ENCODE data around the gene METAP1D.
"Not testable (repeated sequence)": the region's sequence is repeated elsewhere in the genome, so short reads cannot be mapped to it uniquely, and the experiment has no call there.

The METAP1D gene

DNA sequence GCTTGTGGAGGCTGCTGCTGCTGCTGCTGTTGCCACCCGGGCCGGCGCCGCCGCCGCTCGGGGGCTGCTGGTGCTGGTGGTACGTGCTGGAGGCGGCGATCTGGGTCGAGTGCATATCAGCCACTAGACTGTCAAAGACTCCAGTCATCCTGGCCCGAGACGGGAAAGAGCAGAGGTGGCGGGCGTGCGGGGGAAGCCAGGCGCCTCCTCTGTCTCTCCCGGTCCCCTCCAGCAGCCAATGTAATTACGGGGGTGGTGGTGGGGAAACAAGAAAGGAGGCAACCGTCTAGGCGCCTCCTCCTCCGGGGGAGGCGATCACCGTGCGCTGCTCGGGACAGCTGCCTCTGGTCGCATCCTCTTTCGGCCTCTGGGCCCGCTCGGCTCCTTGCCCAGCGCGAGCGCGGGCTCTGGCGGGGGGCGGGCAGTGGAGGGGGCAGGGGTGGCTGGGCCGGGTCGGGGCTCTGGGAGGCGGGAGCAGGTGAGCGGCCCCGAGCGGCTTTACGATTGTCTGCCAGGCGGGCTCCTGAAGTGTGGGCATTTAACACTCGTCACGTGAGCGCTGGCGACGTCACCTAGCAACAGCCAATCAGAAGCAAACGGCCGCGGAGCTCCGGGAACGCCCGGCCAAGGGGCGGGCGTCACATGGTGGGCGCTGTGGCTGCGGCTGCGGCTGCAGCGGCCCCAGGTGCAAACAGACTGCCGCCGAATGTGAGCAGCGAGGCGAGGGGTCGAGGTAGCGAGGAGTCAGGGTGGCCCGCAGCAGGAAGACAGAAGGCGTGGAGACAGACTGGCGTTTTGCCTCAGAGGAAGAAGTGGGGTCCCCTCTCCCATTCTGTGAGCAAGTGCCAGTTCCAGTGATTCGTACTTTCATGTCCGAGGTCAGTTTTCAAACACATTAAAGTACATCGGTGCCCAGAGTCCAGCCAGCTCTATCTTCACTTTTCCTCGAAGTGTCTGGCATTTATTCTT, 102.9 kb downstream of the METAP1D start, which contains the start of gene DLX2:
Gene DLX2, minus strand, starts transcription at position 510 of the 969 bp plus-strand sequence. Its CDS starts 362 bp downstream, at position 148.
- DNase-seq (ENCODE audit: low read depth in 3 of 3): peak in 1 of 3 experiments; percentile 44

DNA sequence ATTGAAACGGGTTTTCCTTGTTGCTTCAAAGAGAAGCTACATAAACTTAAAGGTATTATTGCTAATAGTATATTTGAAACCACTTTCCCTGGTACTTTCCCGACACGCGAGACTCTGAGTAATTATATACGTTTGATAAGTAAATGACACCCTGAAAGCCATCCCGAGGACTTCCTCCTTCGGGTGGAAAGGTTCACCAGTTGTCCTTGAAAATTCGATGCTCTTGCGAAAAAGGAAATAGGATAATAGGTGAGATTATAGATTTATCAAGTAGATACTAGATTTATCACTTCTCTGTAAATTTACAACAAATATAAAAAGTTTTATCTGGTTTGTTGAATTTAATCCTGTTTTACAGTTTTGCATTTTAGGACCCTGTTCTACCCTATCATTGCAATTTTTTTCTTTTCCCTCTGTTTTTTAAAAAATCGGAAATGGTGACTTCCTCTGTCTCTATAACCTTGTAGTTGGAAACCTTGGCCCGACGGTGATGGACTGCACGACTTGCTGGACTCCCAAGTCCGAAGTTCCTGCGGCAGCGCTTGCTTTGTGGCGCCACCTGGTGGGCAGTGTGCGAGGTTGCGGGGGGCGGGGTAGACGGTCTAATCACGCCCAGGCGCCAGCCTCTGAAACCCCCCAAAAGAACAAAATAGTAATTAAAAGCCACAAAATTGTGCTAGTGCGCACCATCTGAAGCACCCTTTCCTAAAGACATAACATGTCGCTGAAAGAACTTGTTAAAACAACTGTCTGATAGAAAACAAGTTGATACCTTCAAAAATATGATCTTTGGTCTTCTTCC, 103.9 kb downstream of the METAP1D start:
- DNase-seq (ENCODE audit: low read depth in 3 of 3): no peak

- no peak for DNase-seq (ENCODE audit: low read depth in 3 of 3)
These were observed 105.8 kb downstream of the METAP1D start for GRCh38 chr2:172105471-172106107.

- no peak for DNase-seq (ENCODE audit: low read depth in 3 of 3)
These were observed 106.6 kb downstream of the METAP1D start for GRCh38 chr2:172106108-172106961.

- DNase-seq (ENCODE audit: low read depth in 3 of 3): no peak
These were observed 108.2 kb downstream of the METAP1D start for GRCh38 chr2:172107690-172108586.

DNA sequence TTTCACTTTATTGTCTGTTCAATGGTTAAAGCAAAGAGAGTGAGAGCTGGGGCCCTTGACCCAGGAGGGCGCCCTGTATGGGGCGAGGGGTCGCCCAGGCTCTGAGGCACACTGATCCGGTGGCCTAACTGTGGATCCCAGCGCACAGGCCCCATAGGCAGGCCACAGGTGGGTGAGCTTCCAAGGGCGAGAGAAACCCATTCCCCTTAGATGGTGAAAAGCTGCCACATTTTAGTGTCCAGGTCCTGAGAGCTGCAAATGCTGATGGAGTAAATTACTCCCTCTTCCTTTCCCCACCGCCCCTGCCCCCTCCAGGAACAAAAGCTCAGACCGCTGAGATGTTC, 108.8 kb downstream of the METAP1D start:
- DNase-seq (ENCODE audit: low read depth in 3 of 3): no peak

- no peak for DNase-seq (ENCODE audit: low read depth in 3 of 3)
These were observed 109.7 kb downstream of the METAP1D start for GRCh38 chr2:172109256-172109987.

DNA sequence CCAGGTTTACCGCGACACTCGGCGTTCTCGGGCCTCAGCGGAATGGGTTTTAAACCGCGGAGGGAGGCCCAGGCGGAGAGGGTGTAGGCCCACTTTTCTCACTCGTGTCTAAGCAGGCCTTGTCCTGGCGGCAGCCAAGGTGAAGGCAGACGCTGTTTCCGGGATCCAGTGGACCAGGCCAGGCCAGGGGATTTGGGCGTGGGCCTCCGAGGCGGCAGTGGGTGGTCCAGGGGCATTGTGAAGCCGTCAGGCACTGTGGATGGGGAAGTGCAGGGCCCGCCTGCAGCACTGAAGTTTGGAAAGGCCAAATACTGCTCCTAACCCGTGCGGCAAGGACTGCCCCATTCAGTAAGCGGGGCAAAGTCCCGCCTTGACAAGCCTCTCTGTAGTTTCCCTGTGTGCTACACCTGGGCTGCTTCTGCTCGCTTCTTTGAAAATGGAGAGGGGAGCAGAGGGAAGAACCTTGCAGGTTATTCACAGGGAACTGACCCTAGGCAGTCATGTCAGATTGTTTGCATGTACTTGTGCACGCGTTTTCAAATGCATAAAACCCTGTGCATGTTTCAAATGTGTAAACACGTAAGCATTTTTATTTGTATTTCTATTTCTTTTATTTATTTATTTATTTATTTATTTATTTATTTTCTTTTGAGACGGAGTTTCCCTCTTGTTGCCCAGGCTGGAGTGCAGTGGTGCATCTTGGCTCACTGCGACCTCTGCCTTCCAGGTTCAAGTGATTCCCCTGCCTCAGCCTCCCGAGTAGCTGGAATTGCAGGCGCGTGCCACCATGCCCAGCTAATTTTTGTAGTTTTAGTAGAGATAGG, 110.4 kb downstream of the METAP1D start:
- DNase-seq (ENCODE audit: low read depth in 3 of 3): no peak

GRCh38 chr2:172113617-172114016, 113.9 kb downstream of the METAP1D start:
- no peak for DNase-seq (ENCODE audit: low read depth in 3 of 3)

DNA sequence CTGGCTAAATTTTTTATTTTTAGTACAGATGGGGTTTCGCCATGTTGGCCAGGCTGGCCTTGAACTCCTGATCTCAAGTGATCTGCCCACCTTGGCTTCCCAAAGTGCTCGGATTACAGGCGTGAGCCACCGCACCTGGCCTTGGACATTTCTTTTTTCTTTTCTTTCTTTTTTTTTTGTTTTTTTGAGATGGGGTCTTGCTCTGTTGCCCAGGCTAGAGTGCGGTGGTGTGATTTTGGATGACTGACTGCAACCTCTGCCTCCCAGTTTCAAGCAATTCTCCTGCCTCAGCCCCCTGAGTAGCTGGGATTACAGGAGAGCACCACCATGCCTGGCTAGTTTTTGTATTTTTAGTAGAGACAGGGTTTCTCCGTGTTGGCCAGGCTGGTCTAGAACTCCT, 114.4 kb downstream of the METAP1D start:
- DNase-seq (ENCODE audit: low read depth in 3 of 3): not testable (repeated sequence)

DNA sequence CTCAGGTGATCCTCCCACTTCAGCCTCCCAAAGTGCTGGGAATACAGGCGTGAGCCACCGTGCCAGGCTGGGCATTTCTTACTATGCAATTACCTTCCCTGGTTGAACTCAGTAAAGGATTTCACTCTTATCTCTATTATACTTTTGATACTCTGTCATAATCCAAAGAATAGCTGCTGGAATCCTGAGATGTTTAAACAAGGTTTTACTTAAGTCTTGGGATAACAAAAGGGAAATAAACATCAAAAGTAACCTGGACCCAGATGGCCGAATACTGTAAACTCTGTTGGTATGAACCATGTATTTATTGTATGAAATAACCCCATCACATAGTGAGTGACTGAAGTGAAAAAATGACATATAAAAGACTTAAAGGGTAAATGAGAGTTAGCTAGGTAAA, 114.8 kb downstream of the METAP1D start:
- DNase-seq (ENCODE audit: low read depth in 3 of 3): no peak

GRCh38 chr2:172116107-172116506, 116.4 kb downstream of the METAP1D start:
- no peak for DNase-seq (ENCODE audit: low read depth in 3 of 3)

DNA sequence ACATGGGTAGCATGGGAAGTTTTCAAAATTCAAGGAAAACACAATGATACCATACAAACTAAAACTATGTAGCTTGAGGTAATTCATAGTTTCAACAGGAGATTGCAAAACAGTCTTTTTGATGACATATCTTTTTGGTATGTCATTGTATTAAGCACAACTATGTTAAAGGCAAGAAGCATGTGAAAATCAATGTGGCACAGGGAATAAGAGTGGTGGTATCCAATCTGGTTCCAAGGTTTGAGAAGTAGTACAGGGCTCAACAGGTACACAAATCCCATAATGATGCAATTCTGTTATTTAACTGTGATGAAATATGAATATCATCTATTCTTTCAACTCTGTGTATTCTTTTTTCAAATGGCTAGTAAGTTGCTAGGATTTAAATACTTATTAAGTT, 119.3 kb downstream of the METAP1D start:
- no peak for DNase-seq (ENCODE audit: low read depth in 3 of 3)

DNA sequence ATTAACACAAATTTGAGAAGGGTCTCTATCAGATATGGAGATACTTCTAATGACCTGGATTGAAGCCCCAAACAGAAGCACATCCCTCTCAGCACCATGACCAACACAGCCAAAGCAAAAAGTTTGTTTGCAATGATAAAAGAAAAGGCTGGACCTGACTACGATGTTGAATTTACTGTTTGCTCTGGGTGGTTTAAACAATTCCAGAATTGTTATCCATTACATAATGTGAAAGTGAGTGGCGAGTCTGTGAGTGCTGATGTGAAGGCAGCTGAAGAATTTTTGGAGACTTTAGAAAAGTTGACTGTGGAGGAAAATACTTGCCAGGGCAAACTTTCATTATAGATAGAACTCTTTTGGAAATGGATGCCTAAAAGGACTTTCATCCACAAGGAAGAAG, 120.4 kb downstream of the METAP1D start:
- DNase-seq (ENCODE audit: low read depth in 3 of 3): no peak

DNA sequence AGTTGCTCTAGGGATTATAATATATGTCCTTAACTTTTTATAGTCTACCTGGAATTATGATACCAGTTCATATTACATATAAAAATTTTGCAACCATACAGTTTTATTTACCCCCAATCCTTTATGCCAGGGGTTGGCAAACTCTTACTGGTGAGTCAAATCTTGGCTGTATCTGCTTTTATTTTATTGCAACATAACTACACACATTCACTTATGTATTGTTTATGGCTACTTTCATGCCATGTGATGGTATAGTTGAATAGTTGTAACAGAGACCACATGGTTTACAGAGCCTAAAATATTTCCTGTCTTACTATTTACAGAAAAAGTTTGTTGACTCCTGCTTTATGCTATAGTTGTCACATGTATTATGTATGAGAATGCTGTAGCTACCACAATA, 128.7 kb downstream of the METAP1D start:
- no peak for DNase-seq (ENCODE audit: low read depth in 3 of 3)

GRCh38 chr2:172129404-172129803, 129.7 kb downstream of the METAP1D start:
- DNase-seq (ENCODE audit: low read depth in 3 of 3): no peak

Measured in stimulated activated CD4-positive, alpha-beta T cell treated with anti-CD3 and anti-CD28 coated beads, TNF-alpha, amount 100 ng/mL, for 4 hours (primary cell).